DND-41 (cell line): Measurements from ENCODE around the gene ALDOB.
"Not testable (repeated sequence)": the region's sequence is repeated elsewhere in the genome, so short reads cannot be mapped to it uniquely, and the experiment has no call there.

Experiments used
- EZH2 ChIP-seq: IDR thresholded peaks from 3 replicates; pipeline ENCODE4 v1.6.1; 2012; ENCODE audit warnings: borderline replicate concordance, low read depth, mild to moderate bottlenecking, moderate library complexity, low read length, inconsistent platforms; ENCODE audit not compliant: severe bottlenecking
- TF ChIP-seq, protein P1 (sequence below): IDR thresholded peaks from 2 replicates; pipeline ENCODE4 v1.5.1; 2012; ENCODE audit warnings: borderline replicate concordance, low read length, moderate library complexity, mild to moderate bottlenecking; ENCODE audit not compliant: poor library complexity, severe bottlenecking; ENCODE audit errors: extremely low read depth

DNA sequence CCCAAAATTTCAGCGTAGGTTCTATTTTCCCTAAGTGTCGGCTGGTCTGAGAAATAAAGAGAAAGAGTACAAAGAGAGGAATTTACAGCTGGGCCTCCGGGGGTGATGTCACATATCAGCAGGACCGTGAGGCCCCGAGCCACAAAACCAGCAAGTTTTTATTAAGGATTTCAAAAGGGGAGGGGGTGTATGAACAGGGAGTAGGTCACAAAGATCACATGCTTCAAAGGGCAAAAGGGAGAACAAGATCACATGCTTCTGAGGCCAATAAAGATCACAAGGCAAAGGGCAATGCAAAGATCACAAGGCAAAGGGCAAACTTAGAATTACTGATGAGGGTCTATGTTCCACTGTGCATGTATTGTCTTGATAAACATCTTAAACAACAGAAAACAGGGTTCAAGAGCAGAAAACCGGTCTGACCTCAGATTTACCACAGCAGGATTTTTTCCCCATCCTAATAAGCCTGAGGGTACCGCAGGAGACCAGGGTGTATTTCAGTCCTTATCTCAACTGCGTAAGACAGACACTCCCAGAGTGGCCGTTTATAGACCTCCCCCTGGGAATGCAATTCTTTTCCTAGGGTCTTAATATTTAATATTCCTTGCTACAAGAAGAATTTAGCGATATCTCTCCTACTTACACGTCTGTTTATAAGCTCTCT is 50.6 kb downstream of the ALDOB start, which contains the start of gene BAAT:
- TF ChIP-seq, protein P1, sequence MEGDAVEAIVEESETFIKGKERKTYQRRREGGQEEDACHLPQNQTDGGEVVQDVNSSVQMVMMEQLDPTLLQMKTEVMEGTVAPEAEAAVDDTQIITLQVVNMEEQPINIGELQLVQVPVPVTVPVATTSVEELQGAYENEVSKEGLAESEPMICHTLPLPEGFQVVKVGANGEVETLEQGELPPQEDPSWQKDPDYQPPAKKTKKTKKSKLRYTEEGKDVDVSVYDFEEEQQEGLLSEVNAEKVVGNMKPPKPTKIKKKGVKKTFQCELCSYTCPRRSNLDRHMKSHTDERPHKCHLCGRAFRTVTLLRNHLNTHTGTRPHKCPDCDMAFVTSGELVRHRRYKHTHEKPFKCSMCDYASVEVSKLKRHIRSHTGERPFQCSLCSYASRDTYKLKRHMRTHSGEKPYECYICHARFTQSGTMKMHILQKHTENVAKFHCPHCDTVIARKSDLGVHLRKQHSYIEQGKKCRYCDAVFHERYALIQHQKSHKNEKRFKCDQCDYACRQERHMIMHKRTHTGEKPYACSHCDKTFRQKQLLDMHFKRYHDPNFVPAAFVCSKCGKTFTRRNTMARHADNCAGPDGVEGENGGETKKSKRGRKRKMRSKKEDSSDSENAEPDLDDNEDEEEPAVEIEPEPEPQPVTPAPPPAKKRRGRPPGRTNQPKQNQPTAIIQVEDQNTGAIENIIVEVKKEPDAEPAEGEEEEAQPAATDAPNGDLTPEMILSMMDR, result not testable (repeated sequence)
- TF ChIP-seq EZH2, result not testable (repeated sequence)
